GM12878 (cell line): ENCODE data around the gene SLC13A4. TPM values are rescaled to one million over a fixed set of nuclear protein-coding genes. Genes with fewer than 3 reads are reported as not detected.

Experiments
- ATAC-seq: fragments of 200-7000 bp; cut with Tn5 transposase; 3 replicates; pipeline ENCODE4 v1.9.1; 2020; ENCODE audit warnings: mild to moderate bottlenecking, moderate library complexity
- BruUV-seq: library from RNA; stranded (reverse); fragments of 400-500 nt; replicated peaks from 2 replicates; lab custom pipeline; 2021; lab: Mats Ljungman, UMichigan
- CTCF ChIA-PET: fragments of 300-600 bp; sonication (Branson Sonifier 250); formaldehyde crosslinking; extraction: SDS; loops from one replicate; lab custom pipeline; 2021; ENCODE audit warnings: inconsistent platforms; lab: Yijun Ruan, JAX
- POLR2A ChIA-PET: fragments of 350-600 bp; formaldehyde crosslinking; extraction: SDS; loops from one replicate; lab custom pipeline; 2021; ENCODE audit warnings: inconsistent platforms; lab: Charles Lee
- RAD21 ChIA-PET: fragments of 300-600 bp; sonication (Branson Sonifier 250); formaldehyde crosslinking; loops from one replicate; lab custom pipeline; 2023; ENCODE audit warnings: antibody characterized with exemption; ENCODE audit not compliant: unreplicated experiment; lab: Charles Lee
- SMC1A ChIA-PET: fragments of 300-600 bp; sonication (Branson Sonifier 250); formaldehyde crosslinking; loops from one replicate; lab custom pipeline; 2023; ENCODE audit not compliant: unreplicated experiment, uncharacterized antibody; lab: Charles Lee
- DNase-seq: peaks from one replicate; pipeline ENCODE4 v3.0.0-alpha.2; 2011; ENCODE audit warnings: low read depth, low spot score
- FAIRE-seq: peaks from 3 replicates; lab custom pipeline; 2011; peaks lifted over from hg19 to GRCh38; lab: Jason Lieb, UNC
- H2AFZ ChIP-seq: 2 replicates; pipeline ENCODE4 v1.6.0; 2011; ENCODE audit warnings: low read depth, low read length, control low read depth; ENCODE audit not compliant: control insufficient read depth
- H3K27ac ChIP-seq: 2 replicates; pipeline ENCODE4 v1.5.1; 2011; ENCODE audit warnings: control low read depth; ENCODE audit not compliant: control insufficient read depth, insufficient read depth
- H3K27me3 ChIP-seq, 2 experiments: replicated peaks in 1 of 2; 2 replicates each; pipeline versions ENCODE4 v1.6.0 to v1.6.1; 2011; ENCODE audit warnings: low read length in 1 of 2; ENCODE audit not compliant: control insufficient read depth in 2 of 2, insufficient read depth in 2 of 2
- H3K36me3 ChIP-seq, 2 experiments: 2 replicates each; pipeline ENCODE4 v1.5.1; 2011; ENCODE audit warnings: low read length in 1 of 2; ENCODE audit not compliant: control insufficient read depth in 2 of 2, insufficient read depth in 2 of 2
- H3K4me1 ChIP-seq: 2 replicates; pipeline ENCODE4 v1.6.1; 2011; ENCODE audit warnings: mild to moderate bottlenecking, low read length, moderate library complexity, mixed read lengths; ENCODE audit not compliant: control insufficient read depth, insufficient read depth
- H3K4me2 ChIP-seq: 2 replicates; pipeline ENCODE4 v1.6.0; 2011; ENCODE audit warnings: control low read depth; ENCODE audit not compliant: control insufficient read depth, insufficient read depth
- H3K4me3 ChIP-seq: fragments of 200-600 bp; sonication (generic); 2 replicates; pipeline ENCODE4 v1.5.1; 2016
- H3K79me2 ChIP-seq: 2 replicates; pipeline ENCODE4 v1.6.0; 2011; ENCODE audit warnings: low read length; ENCODE audit not compliant: control insufficient read depth, insufficient read depth
- H3K9ac ChIP-seq: 2 replicates; pipeline ENCODE4 v1.8.0; 2011; ENCODE audit warnings: low read length, control low read depth, mixed read lengths; ENCODE audit not compliant: control insufficient read depth, insufficient read depth
- H3K9me3 ChIP-seq: replicated peaks from 3 replicates; pipeline ENCODE4 v1.5.1; 2011; ENCODE audit warnings: mild to moderate bottlenecking, low read length; ENCODE audit not compliant: control insufficient read depth, insufficient read depth
- H4K20me1 ChIP-seq: 2 replicates; pipeline ENCODE4 v1.6.0; 2011; ENCODE audit not compliant: control insufficient read depth, insufficient read depth
- HCFC1 ChIP-seq: fragments of 150-350 bp; IDR thresholded peaks from 2 replicates; pipeline ENCODE4 v1.6.1; 2014; ENCODE audit warnings: low read length
- MTA3 ChIP-seq: IDR thresholded peaks from 2 replicates; pipeline ENCODE4 v1.6.1; 2012; ENCODE audit warnings: low read length, inconsistent platforms, borderline replicate concordance
- NR2C1 ChIP-seq: fragments of 450-650 bp; IDR thresholded peaks from 2 replicates; pipeline ENCODE4 v1.6.1; 2017; ENCODE audit warnings: antibody characterized with exemption, mild to moderate bottlenecking, moderate library complexity
- SMAD1 ChIP-seq: fragments of 450-650 bp; IDR thresholded peaks from 2 replicates; pipeline ENCODE4 v1.6.1; 2018; ENCODE audit warnings: mild to moderate bottlenecking, low read depth; ENCODE audit not compliant: partially characterized antibody
- WGBS: methylation state at CpG from one replicate; pipeline ENCODE4 v1.1.6; 2016; ENCODE audit warnings: low lambda C conversion rate; ENCODE audit not compliant: insufficient replicate concordance, insufficient coverage; ENCODE audit errors: missing lambda C conversion rate; 5-methylcytosine and 5-hydroxymethylcytosine counted together
- in situ Hi-C: fragments of 300-500 bp; cut with MboI; formaldehyde crosslinking; loops from 9 replicates; pipeline ENCODE4 v1.14.3; 2018; ENCODE audit warnings: mixed read lengths
- intact Hi-C: fragments of 100-400 bp; cut with micrococcal nuclease; formaldehyde crosslinking; loops from one replicate; pipeline ENCODE4 v1.14.2; 2022; ENCODE audit not compliant: unreplicated experiment
- polyA plus RNA-seq, 11 experiments: library from polyadenylated mRNA; depleted of rRNA in 4 of 11; unstranded in 6 of 11; stranded (reverse) in 5 of 11; fragments of >200 nt; fragmentation: Nextera tagmentation in 4 of 11; fragmentation: Illumina TruSeq in 1 of 11; extraction: Ambion mirVana in 4 of 11; extraction: Trizol in 1 of 11; gene quantifications; 1 replicate in 1 of 11; 2 replicates in 10 of 11; pipeline versions ENCODE4 v1.2.1 to v1.2.3, GENCODE V29; 2011 to 2016; ENCODE audit warnings: inconsistent platforms in 2 of 11, missing spikeins in 2 of 11, low read depth in 1 of 11
- total RNA-seq, 4 experiments: library from RNA; depleted of rRNA in 3 of 4; stranded (reverse); fragments of >200 nt in 3 of 4; fragmentation: Illumina TruSeq in 1 of 4; extraction: Trizol in 1 of 4; gene quantifications; 2 replicates each; pipeline versions ENCODE4 v1.2.1 to v1.2.3, GENCODE V29; 2013 to 2021
- TF ChIP-seq, protein P1 (sequence below): IDR thresholded peaks from 2 replicates; pipeline ENCODE4 v1.6.1; 2011; ENCODE audit warnings: low read depth, mild to moderate bottlenecking, low read length, moderate library complexity, borderline replicate concordance; ENCODE audit errors: extremely low read depth
- TF ChIP-seq, protein P2 (sequence below): fragments of 450-650 bp; conservative IDR thresholded peaks from 2 replicates; pipeline ENCODE4 v1.6.1; 2017; ENCODE audit warnings: mild to moderate bottlenecking, moderate library complexity

The SLC13A4 gene
- total and polyA plus RNA-seq, 10 of the 15 experiments (the other 5 are each of a cell fraction or from before 2014, with no cell fraction given): 0.14 to 0.23 (median 0.20) TPM; not detected in 7

DNA sequence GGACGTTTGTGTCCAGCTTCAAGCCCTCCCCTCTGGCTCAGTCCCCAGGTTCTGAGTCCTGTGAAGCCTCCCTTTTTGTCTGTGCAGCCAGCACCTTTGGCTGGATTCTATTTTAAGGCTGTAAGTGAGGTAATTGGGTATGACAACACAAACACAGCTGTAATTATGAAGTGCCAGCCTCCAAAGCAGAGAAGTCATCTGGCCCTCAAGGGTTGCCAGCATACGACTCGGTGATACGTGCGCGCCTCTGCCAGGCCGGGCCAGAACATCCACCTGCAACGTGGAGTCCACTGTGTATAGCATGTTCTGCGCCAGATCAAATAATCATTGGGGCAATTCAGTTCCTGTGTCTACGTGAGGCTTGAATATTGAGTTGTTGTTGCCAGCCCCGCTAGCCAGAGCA lies 27.4 kb upstream of the SLC13A4 start:
- intact Hi-C loops: no loop called here
- WGBS: 63% methylated on average over 11 of the region's 11 CpGs
- no peaks in the 10 kb centered on the region for H3K4me1 ChIP-seq
- no peak overlapping the region for H3K4me3 ChIP-seq
- H3K27me3 ChIP-seq: peaks cover 0 to 1% of the 10 kb centered on the region in 2 experiments; a peak in 3 of 4 replicates
- RAD21 ChIA-PET: no interaction called here
- H4K20me1 ChIP-seq: no peaks in the 10 kb centered on the region
- SMC1A ChIA-PET: no interaction called here
- CTCF ChIA-PET: no interaction called here
- in situ Hi-C loops: no loop called here
- no TSS peak for BruUV-seq
- no peaks in the 10 kb centered on the region for H3K79me2 ChIP-seq
- TF ChIP-seq HCFC1: no peak
- TF ChIP-seq, protein P1, sequence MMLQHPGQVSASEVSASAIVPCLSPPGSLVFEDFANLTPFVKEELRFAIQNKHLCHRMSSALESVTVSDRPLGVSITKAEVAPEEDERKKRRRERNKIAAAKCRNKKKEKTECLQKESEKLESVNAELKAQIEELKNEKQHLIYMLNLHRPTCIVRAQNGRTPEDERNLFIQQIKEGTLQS: no peak
- TF ChIP-seq NR2C1: no peak
- POLR2A ChIA-PET: no interaction called here
- no peak overlapping the region for H3K9ac ChIP-seq
- no peaks in the 10 kb centered on the region for H3K36me3 ChIP-seq
- DNase-seq (no peak), FAIRE-seq (no peak), ATAC-seq (no peak)
- no peak overlapping the region for H2AFZ ChIP-seq
- H3K4me2 ChIP-seq: no peak overlapping the region
- H3K9me3 ChIP-seq: no peaks in the 10 kb centered on the region; the same call in 2 of the 3 replicates
- no peak overlapping the region for H3K27ac ChIP-seq

DNA sequence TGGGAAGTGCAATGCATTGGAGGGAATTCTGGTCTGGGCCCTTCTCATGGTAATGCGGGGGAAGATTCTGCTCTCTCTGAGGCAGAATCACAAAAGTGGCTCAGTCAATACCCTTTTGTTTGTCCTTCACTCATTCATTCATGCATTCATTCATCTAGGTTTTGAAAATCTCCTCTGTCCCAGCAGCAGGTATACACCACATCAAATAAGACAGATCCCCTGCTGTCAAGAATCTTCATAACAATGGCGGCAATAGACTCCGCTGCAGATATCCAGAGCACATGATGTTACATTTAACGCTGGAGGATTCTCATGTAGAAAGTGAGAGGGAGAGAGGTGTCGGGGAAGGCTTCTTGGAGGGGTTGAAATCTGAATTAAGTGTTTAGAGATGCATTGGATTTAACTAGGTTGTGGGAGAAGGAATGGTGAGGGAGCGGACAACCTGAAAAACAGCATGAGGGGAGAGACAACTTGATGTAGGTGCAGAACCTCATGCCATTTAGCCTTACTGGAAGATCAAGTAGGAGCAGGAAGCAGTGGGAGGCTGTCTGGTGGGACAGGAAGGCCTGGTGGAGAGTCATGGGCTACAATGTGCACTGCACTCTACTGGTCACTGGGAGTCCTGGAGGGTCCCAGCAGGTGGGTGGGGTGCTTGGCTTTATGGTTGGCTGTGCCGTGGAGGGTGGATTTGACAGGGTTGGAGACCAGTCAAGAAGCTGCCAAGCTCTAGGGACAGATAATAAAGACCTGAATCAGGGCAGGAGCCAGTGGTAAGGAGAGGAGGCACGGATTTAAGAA lies 25.8 kb upstream of the SLC13A4 start:
- TF ChIP-seq SMAD1 (no peak), MTA3 (no peak)
- TF ChIP-seq, protein P2, sequence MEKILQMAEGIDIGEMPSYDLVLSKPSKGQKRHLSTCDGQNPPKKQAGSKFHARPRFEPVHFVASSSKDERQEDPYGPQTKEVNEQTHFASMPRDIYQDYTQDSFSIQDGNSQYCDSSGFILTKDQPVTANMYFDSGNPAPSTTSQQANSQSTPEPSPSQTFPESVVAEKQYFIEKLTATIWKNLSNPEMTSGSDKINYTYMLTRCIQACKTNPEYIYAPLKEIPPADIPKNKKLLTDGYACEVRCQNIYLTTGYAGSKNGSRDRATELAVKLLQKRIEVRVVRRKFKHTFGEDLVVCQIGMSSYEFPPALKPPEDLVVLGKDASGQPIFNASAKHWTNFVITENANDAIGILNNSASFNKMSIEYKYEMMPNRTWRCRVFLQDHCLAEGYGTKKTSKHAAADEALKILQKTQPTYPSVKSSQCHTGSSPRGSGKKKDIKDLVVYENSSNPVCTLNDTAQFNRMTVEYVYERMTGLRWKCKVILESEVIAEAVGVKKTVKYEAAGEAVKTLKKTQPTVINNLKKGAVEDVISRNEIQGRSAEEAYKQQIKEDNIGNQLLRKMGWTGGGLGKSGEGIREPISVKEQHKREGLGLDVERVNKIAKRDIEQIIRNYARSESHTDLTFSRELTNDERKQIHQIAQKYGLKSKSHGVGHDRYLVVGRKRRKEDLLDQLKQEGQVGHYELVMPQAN: no peak
- Histone ChIP-seq H3K36me3 (no peaks in the 10 kb centered on the region), H3K79me2 (no peaks in the 10 kb centered on the region), H3K27me3 (peaks cover 0 to 1% of the 10 kb centered on the region in 2 experiments; a peak in 2 of 4 replicates), H3K27ac (no peak overlapping the region), H3K4me3 (no peak overlapping the region), H4K20me1 (no peaks in the 10 kb centered on the region), H3K4me2 (no peak overlapping the region), H3K9ac (no peak overlapping the region), H3K9me3 (no peaks in the 10 kb centered on the region; the same call in 2 of the 3 replicates), H3K4me1 (no peaks in the 10 kb centered on the region), H2AFZ (no peak overlapping the region)
- ATAC-seq (no peak), FAIRE-seq (no peak), DNase-seq (no peak)
- SMC1A ChIA-PET: no interaction called here
- POLR2A ChIA-PET: no interaction called here
- in situ Hi-C loops: no loop called here
- no TSS peak for BruUV-seq
- CTCF ChIA-PET: no interaction called here
- WGBS: 52% methylated on average over 8 of the region's 8 CpGs
- RAD21 ChIA-PET: no interaction called here
- intact Hi-C loops: no loop called here
